Mucosa of descending colon (tissue), 3 donors: ENCODE measurements around the gene COL12A1. TPM values are rescaled to one million over a fixed set of nuclear protein-coding genes. Genes with fewer than 3 reads are reported as not detected.

Experiments
- ATAC-seq: fragments of 200-7000 bp; cut with Tn5 transposase; one replicate; pipeline ENCODE4 v1.9.1; 2020; ENCODE audit warnings: mild to moderate bottlenecking, moderate library complexity
- DNase-seq, 3 donors: peaks; one replicate each; pipeline ENCODE4 v3.0.0-alpha.2; 2020
- H3K36me3 ChIP-seq: fragments of 200-600 bp; one replicate; pipeline ENCODE4 v1.8.0; 2021; ENCODE audit warnings: low read depth, mild to moderate bottlenecking
- H3K4me1 ChIP-seq: fragments of 200-600 bp; one replicate; pipeline ENCODE4 v1.8.0; 2021; ENCODE audit warnings: low read depth, mild to moderate bottlenecking
- H3K4me3 ChIP-seq: fragments of 200-600 bp; one replicate; pipeline ENCODE4 v1.8.0; 2021; ENCODE audit warnings: mild to moderate bottlenecking
- H3K9me3 ChIP-seq: fragments of 200-600 bp; one replicate; pipeline ENCODE4 v1.8.0; 2021; ENCODE audit warnings: mild to moderate bottlenecking
- intact Hi-C, 2 donors: fragments of 100-400 bp; cut with DNase I in 1 of 2; cut with micrococcal nuclease in 1 of 2; formaldehyde crosslinking; loops; one replicate each; pipeline versions ENCODE4 v1.11.0 to v1.11.1; 2022; cut with DNase I, micrococcal nuclease
- total RNA-seq, 3 donors: library from RNA; stranded (reverse); fragmentation: NEBNext Ultra II Directional in 2 of 3; extraction: Animal tissue kit (Norgen Biotek cat#: 25700) in 2 of 3; gene quantifications; one replicate each; pipeline versions ENCODE4 v1.2.1 to v1.2.4, GENCODE V29; 2021 to 2023
- TF ChIP-seq, protein P1 (sequence below): fragments of 200-600 bp; IDR thresholded peaks from one replicate; pipeline ENCODE4 v1.8.0; 2022; ENCODE audit warnings: antibody characterized with exemption, mild to moderate bottlenecking
- donor health status: DM: no; HTN: no; CAD: no; lungs with moderate emphysema.
- donor health status: DM: no; HTN: no; CAD: no.
- donor health status: DM: no; HTN: yes; CAD: no.

COL12A1 gene
- total RNA-seq, 3 donors from 2014 or later: 6.1 to 80.9 (median 15.7) TPM

GRCh38 chr6:75094614-75095200 lies 111.1 kb downstream of the COL12A1 start:
- no peaks in the 10 kb centered on the region for H3K36me3 ChIP-seq
- DNase-seq (no peak), ATAC-seq (peak; percentile 34)
- no peaks in the 10 kb centered on the region for H3K4me1 ChIP-seq
- TF ChIP-seq, protein P1, sequence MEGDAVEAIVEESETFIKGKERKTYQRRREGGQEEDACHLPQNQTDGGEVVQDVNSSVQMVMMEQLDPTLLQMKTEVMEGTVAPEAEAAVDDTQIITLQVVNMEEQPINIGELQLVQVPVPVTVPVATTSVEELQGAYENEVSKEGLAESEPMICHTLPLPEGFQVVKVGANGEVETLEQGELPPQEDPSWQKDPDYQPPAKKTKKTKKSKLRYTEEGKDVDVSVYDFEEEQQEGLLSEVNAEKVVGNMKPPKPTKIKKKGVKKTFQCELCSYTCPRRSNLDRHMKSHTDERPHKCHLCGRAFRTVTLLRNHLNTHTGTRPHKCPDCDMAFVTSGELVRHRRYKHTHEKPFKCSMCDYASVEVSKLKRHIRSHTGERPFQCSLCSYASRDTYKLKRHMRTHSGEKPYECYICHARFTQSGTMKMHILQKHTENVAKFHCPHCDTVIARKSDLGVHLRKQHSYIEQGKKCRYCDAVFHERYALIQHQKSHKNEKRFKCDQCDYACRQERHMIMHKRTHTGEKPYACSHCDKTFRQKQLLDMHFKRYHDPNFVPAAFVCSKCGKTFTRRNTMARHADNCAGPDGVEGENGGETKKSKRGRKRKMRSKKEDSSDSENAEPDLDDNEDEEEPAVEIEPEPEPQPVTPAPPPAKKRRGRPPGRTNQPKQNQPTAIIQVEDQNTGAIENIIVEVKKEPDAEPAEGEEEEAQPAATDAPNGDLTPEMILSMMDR: no peak
- no peaks in the 10 kb centered on the region for H3K9me3 ChIP-seq
- no peak overlapping the region for H3K4me3 ChIP-seq
- intact Hi-C loops: no loop called here

GRCh38 chr6:75091467-75092190 lies 114.2 kb downstream of the COL12A1 start:
- Histone ChIP-seq H3K9me3 (no peaks in the 10 kb centered on the region), H3K4me1 (no peaks in the 10 kb centered on the region), H3K36me3 (no peaks in the 10 kb centered on the region), H3K4me3 (no peak overlapping the region)
- intact Hi-C loops: no loop called here
- ATAC-seq (no peak), DNase-seq (no peak)
- TF ChIP-seq, protein P1: no peak

- intact Hi-C loops: no loop called here
- Histone ChIP-seq H3K4me1 (no peaks in the 10 kb centered on the region), H3K4me3 (no peak overlapping the region), H3K36me3 (no peaks in the 10 kb centered on the region), H3K9me3 (no peaks in the 10 kb centered on the region)
- DNase-seq (no peak), ATAC-seq (no peak)
- TF ChIP-seq, protein P1: no peak
These were observed 115.3 kb downstream of the COL12A1 start for GRCh38 chr6:75090576-75090975.

DNA sequence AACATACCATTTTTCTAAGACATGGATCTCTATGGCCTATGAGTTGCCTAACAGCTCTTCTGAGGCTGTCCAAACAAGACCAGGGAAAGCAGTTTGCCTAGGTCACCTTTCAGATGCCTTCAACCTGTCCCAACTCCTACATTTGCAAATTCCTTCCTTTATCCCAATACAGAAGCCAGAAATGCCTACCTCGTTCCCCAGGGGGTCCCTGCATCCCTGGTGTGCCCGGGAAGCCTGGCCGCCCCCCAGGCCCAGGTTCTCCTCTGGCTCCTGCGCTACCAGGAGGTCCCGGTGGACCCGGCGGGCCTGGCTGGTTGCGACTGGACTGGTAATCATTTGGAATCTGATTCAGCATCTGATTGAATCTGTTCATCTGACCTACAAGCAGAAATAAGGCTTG lies 115.9 kb downstream of the COL12A1 start:
- TF ChIP-seq, protein P1: no peak
- Histone ChIP-seq H3K9me3 (no peaks in the 10 kb centered on the region), H3K4me1 (no peaks in the 10 kb centered on the region), H3K4me3 (no peak overlapping the region), H3K36me3 (no peaks in the 10 kb centered on the region)
- no peak for DNase-seq
- intact Hi-C loops: no loop called here
- no peak for ATAC-seq

- TF ChIP-seq, protein P1: no peak
- Histone ChIP-seq H3K4me3 (no peak overlapping the region), H3K9me3 (no peaks in the 10 kb centered on the region), H3K36me3 (no peaks in the 10 kb centered on the region), H3K4me1 (no peaks in the 10 kb centered on the region)
- intact Hi-C loops: no loop called here
- ATAC-seq (no peak), DNase-seq (no peak)
These were observed 116.5 kb downstream of the COL12A1 start for GRCh38 chr6:75089151-75089897.
